ENCODE results near the gene NRARP. TPM values are rescaled to one million over a fixed set of nuclear protein-coding genes. Genes with fewer than 3 reads are reported as not detected.

Gene NRARP
- total and polyA plus RNA-seq, 4 donors, result 0.48 to 1.3 (median 0.93) TPM; not detected in 1

DNA sequence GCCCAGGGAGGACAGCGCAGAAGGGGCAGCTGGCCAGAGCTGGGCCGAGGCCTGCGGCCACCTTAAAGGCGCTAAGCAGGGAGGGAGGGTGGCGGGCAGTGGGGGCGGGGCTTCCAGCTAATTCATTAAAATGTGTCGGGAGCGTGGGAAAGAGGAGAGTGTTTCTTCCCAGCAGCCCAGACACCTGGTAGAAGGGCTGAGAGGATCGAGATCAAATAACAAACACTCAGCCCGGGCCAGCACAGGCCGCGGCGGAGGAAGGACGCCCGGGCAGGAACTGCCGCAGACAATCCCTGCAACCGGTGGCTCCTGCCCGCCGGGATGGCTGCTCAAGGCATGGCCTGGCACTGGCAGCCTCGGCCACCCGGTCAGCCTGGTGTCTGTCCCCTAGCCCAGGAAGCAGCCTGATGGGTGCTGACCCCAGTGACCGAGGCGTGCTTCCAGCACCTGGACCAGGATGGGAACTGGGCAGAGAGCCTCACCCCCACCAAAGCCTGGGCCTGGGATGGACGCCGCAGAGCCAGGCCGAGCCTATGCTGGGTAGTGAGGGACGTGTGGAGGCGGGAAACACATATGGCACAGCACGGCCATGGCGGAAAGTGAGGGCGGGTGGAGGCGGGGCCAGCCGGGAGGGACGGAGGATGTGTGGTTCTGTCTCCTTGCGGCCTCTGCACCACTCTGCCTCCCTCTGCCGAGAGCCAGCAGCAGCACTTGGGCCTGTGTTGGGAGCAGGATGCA is 3.2 kb upstream of the NRARP start:
- Histone ChIP-seq H3K9me3 (ENCODE audit: control insufficient read depth in 4 of 4, low read length in 3 of 4) (no peaks in the 10 kb centered on the region), H3K4me1 (ENCODE audit: control insufficient read depth in 4 of 4, insufficient read depth in 4 of 4, low read length in 3 of 4) (peaks cover 5 to 41% (median 22%) of the 10 kb centered on the region in 4 donors), H3K27ac (ENCODE audit: low read depth in 1 of 2, low read length in 2 of 2) (peak overlapping the region; percentile 30 to 73), H3K27me3 (ENCODE audit: control insufficient read depth in 4 of 4, insufficient read depth in 4 of 4, low read length in 3 of 4) (no peaks in the 10 kb centered on the region), H3K4me3 (ENCODE audit: low read depth in 1 of 3, low read length in 3 of 3) (no peak overlapping the region), H3K36me3 (ENCODE audit: control insufficient read depth in 4 of 4, insufficient read depth in 3 of 4, low read depth in 1 of 4, low read length in 3 of 4) (no peaks in the 10 kb centered on the region), H3K9ac (ENCODE audit: low read depth in 1 of 2, low read length in 2 of 2) (no peak overlapping the region)
- peak; percentile 39 for DNase-seq (ENCODE audit: low spot score)
- 42% methylated on average over 36 of the region's 36 CpGs for WGBS
- TF ChIP-seq GABPA (IDR thresholded peaks at IDR 0.05 in 1 of 2, conservative IDR thresholded peaks at IDR 0.05 in 1 of 2), result no peak
- no peak for TF ChIP-seq EGR1 (IDR thresholded peaks at IDR 0.05; ENCODE audit: low read depth in 2 of 2)
- TF ChIP-seq, protein P1, sequence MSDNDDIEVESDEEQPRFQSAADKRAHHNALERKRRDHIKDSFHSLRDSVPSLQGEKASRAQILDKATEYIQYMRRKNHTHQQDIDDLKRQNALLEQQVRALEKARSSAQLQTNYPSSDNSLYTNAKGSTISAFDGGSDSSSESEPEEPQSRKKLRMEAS (IDR thresholded peaks at IDR 0.05), result no peak
- TF ChIP-seq FOXA2 (IDR thresholded peaks at IDR 0.05), result no peak

GRCh38 chr9:137304383-137305059 is 2.5 kb upstream of the NRARP start:
- no peaks in the 10 kb centered on the region for H3K36me3 ChIP-seq (ENCODE audit: control insufficient read depth in 4 of 4, insufficient read depth in 3 of 4, low read depth in 1 of 4, low read length in 3 of 4)
- peaks cover 11 to 47% (median 27%) of the 10 kb centered on the region in 4 donors for H3K4me1 ChIP-seq (ENCODE audit: control insufficient read depth in 4 of 4, insufficient read depth in 4 of 4, low read length in 3 of 4)
- no peak overlapping the region for H3K9ac ChIP-seq (ENCODE audit: low read depth in 1 of 2, low read length in 2 of 2)
- WGBS, result 54% methylated on average over 16 of the region's 16 CpGs
- H3K9me3 ChIP-seq (ENCODE audit: control insufficient read depth in 4 of 4, low read length in 3 of 4), result no peaks in the 10 kb centered on the region
- H3K4me3 ChIP-seq (ENCODE audit: low read depth in 1 of 3, low read length in 3 of 3), result no peak overlapping the region
- peak; percentile 34 for DNase-seq (ENCODE audit: low spot score)
- no peaks in the 10 kb centered on the region for H3K27me3 ChIP-seq (ENCODE audit: control insufficient read depth in 4 of 4, insufficient read depth in 4 of 4, low read length in 3 of 4)
- H3K27ac ChIP-seq (ENCODE audit: low read depth in 1 of 2, low read length in 2 of 2), result peak overlapping the region; percentile 30 to 73
- TF ChIP-seq CTCF (IDR thresholded peaks at IDR 0.05; ENCODE audit: low read depth, low read length, missing input control) (no peak), YY1 (IDR thresholded peaks at IDR 0.05) (no peak), FOXA2 (IDR thresholded peaks at IDR 0.05) (no peak), FOXA1 (IDR thresholded peaks at IDR 0.05) (no peak), SP1 (IDR thresholded peaks at IDR 0.05) (no peak), RAD21 (IDR thresholded peaks at IDR 0.05) (no peak), RXRA (IDR thresholded peaks at IDR 0.05) (no peak), REST (IDR thresholded peaks at IDR 0.05) (no peak)
- TF ChIP-seq, protein P1 (IDR thresholded peaks at IDR 0.05), result no peak

Data from liver (tissue), 9 donors.